Ramos (cell line): ENCODE measurements around the gene NOM1.
"Not testable (repeated sequence)": the region's sequence is repeated elsewhere in the genome, so short reads cannot be mapped to it uniquely, and the experiment has no call there.

Experiments
- in situ Hi-C: fragments of 300-500 bp; cut with MboI; formaldehyde crosslinking; loops from one replicate; pipeline ENCODE4 v1.14.3; 2022; ENCODE audit warnings: low sequenced_read_pairs; ENCODE audit not compliant: unreplicated experiment

Gene NOM1

GRCh38 chr7:156936766-156937165, 12.7 kb upstream of the NOM1 start:
- in situ Hi-C loops, result not testable (repeated sequence)

GRCh38 chr7:156940421-156941122, 8.9 kb upstream of the NOM1 start:
- in situ Hi-C loops, result no loop called here

GRCh38 chr7:156941393-156942182, 7.9 kb upstream of the NOM1 start:
- in situ Hi-C loops, result no loop called here

GRCh38 chr7:156942708-156943090, 6.8 kb upstream of the NOM1 start:
- in situ Hi-C loops, result no loop called here

- in situ Hi-C loops, result no loop called here
These were observed 6.1 kb upstream of the NOM1 start for GRCh38 chr7:156943091-156944041.

- in situ Hi-C loops, result no loop called here
These were observed 4.6 kb upstream of the NOM1 start for GRCh38 chr7:156944876-156945275.

GRCh38 chr7:156947120-156947843, 2.2 kb upstream of the NOM1 start:
- in situ Hi-C loops, result no loop called here

- in situ Hi-C loops, result no loop called here
These were observed 1.2 kb upstream of the NOM1 start for GRCh38 chr7:156948361-156948760.

GRCh38 chr7:156950381-156950858, 908 bp downstream of the NOM1 start:
- in situ Hi-C loops, result no loop called here

GRCh38 chr7:156953215-156953614, 3.7 kb downstream of the NOM1 start:
- in situ Hi-C loops, result not testable (repeated sequence)

GRCh38 chr7:156954941-156955340, 5.4 kb downstream of the NOM1 start:
- in situ Hi-C loops, result no loop called here

- in situ Hi-C loops, result no loop called here
These were observed 7.2 kb downstream of the NOM1 start for GRCh38 chr7:156956727-156957126.

GRCh38 chr7:156962145-156962544, 12.6 kb downstream of the NOM1 start:
- in situ Hi-C loops, result no loop called here

- in situ Hi-C loops, result no loop called here
These were observed 13.4 kb downstream of the NOM1 start for GRCh38 chr7:156962897-156963296.

GRCh38 chr7:156963472-156963871, 14.0 kb downstream of the NOM1 start:
- in situ Hi-C loops, result no loop called here

- in situ Hi-C loops, result no loop called here
These were observed 15.5 kb downstream of the NOM1 start for GRCh38 chr7:156964971-156965370.

GRCh38 chr7:156966387-156966786, 16.9 kb downstream of the NOM1 start:
- in situ Hi-C loops, result no loop called here

GRCh38 chr7:156968183-156968582, 18.7 kb downstream of the NOM1 start:
- in situ Hi-C loops, result no loop called here

- in situ Hi-C loops, result no loop called here
These were observed 20.5 kb downstream of the NOM1 start for GRCh38 chr7:156969972-156970420.

- in situ Hi-C loops, result no loop called here
These were observed 26.1 kb downstream of the NOM1 start for GRCh38 chr7:156975620-156976019.
